OCI-M2 (cell line): ENCODE data around the gene GLT1D1.

Source experiments
- DNase-seq: peaks from one replicate; lab custom pipeline; 2025; ENCODE audit not compliant: unreplicated experiment; lab: John Stamatoyannopoulos, UW

The GLT1D1 gene

DNA sequence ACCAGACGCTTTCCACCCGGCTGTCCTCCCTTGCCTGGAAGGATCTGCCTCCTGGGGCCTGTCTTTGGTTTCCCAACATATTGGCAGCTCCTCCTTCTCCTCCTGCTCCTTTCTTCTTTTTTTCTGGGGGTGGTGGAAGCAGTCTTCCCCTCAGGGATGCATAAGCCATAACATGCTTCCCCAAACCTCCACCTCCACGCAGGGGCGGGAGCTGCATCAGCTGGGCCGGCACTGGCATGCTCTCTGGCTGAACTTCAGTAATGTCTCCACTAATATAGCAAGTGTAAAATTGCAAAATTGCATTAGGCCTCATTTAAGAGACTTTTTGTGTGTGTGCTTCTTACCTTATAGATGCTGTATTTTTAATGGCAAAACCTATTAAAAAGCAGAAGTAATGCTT lies 58.6 kb downstream of the GLT1D1 start:
- no peak for DNase-seq

DNA sequence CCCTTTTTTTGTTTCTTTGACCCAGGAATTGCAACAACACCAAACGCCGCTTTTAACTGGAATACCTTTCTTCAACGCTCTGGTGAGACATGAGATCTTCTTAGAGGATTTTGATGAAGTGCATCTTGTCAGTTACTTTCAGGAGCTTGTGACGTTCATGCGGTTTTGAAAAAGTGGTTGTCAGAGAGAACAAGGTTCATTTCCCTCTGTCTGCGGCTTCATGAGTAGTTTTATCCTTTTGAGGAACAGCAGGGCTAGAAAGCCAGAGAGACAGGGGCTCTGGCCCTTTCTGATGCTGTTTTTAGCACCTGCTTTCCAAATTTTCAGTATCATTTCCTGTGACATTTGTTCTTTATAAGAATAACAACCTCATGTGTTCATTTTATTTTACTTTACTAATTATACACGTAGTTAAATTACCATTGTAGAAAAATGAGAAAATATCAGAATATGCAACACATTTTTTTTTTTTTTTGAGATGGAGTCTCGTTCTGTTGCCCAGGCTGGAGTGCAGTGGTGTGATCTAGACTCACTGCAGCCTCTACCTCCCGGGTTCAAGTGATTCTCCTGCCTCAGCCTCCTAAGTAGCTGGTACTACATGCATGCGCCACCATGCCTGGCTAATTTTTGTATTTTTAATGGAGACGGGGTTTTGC lies 61.8 kb downstream of the GLT1D1 start:
- DNase-seq: no peak

DNA sequence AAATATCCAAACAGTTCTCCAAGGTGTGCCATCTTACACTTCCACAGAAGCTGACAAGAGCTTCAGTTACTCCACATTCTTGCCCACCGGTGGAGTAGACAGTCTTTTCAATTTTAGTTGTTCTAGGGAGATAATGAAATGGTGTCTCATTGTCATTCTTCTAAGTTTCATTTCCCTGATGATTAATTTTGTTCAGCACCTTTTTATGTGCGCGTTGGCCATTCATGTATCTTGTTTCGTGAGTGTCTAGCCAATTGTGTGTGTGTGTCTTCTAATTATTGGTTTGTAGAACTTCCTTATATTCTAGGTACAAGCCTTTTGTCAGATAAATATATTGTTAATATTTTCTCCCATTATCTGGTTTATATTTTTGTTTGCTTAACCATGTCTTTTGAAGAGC lies 63.1 kb downstream of the GLT1D1 start:
- no peak for DNase-seq

DNA sequence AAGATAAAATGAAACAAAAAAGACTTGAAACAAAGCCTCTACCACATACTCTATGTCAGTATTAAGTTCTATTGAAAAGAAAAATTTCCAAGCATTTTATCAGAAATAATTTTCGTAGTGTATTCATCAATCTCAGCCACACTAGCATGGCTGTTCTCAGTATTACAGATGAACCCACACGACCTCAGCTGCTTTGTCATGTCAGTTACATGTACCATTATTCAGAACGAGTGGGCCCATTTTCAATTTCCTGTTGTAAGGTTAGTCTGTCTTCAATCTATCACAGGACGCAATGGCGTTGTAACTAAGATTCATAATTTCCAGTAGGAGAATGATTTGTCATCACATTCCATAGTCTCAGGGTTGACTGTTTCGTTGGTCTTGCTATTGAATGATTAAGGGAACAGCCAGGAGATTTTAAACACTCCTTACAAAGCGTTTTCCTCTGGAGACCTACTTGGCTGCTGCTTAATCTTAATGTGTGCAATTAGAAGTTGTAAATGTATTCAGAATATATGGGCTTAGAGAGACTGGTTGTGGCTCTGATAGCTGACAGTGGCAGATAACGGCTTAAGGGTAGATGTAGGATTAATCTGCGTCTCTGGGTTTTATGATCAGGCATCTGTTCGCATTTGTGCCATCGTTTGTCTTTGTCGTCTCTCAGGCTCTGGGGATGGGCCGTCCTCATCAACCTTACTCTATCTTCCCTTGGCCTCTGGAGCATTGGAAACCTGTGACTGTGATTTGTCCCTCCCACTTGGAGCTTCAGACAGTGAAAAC lies 65.4 kb downstream of the GLT1D1 start:
- no peak for DNase-seq

DNA sequence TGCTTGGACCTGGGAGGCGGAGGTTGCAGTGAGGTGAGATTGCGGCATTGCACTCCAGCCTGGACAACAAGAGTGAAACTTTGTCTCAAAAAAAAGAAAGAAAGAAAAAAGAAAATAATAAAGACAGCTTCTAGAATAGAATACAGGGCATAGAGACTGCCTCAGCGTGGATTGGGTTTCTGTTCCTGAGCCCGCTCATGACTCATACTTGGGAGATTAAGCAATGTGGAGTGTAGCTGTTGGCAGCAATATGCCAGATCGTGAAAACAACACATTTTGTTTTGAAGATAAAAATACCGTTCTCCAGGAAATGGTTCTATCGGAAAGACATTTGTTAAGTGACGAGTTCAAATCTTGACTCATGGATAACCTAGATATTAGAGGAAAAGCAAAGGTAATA lies 67.2 kb downstream of the GLT1D1 start:
- DNase-seq: no peak

DNA sequence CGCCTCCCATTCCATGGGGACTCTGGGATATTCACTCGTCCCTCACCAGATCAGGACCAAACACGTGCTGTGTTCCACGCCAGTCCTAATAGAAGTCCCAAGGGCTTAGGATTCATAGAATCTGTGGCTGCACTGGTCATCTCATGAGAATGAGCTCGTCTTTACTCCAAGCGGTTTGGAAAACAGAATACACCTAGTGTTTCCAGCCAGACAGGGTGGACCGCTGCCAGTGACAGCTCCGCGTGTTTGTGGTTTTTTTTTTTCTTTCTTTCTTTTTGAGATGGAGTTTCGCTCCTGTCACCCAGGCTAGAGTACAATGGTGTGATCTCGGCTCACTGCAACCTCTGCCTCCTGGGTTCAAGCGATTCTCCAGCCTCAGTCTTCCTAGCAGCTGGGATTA lies 75.1 kb downstream of the GLT1D1 start:
- no peak for DNase-seq

DNA sequence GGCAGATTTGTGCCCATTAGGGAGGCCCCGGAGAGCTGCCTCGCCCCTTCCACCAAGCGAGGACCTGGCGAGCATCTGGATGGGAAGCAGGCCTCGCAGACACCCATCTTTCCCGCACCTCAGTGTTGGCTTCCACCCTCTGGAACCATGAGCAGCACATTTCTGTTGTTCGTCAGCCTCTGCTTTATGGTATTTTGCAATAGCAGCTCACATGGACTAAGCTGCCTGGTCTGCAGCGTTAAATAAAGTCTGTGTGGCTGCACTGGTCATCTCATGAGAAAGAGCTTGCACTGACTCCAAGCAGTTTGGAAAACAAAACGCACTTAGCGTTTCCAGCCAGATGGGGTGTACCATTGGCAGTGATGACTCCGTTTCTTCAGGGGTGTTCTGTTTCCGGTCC lies 75.8 kb downstream of the GLT1D1 start:
- no peak for DNase-seq

DNA sequence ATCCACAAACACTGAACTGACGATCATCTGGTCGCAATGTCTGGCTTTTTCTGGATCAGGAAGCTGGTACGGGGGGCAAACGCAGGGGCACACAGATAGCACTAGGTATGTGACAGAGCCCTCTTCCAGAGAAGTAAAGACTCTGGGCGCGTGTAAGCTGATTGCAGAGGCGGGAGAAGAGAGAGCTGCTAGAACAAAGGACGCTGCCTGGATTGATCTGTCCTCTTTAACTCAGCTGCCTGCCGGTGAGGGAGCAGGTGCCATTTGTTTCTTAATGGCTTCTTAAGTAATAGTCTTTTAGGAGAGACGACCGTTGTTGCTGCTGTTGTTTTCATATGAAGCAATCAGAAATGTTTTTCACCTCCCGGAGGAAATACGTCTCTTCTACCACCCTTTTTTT lies 77.3 kb downstream of the GLT1D1 start:
- DNase-seq: no peak

DNA sequence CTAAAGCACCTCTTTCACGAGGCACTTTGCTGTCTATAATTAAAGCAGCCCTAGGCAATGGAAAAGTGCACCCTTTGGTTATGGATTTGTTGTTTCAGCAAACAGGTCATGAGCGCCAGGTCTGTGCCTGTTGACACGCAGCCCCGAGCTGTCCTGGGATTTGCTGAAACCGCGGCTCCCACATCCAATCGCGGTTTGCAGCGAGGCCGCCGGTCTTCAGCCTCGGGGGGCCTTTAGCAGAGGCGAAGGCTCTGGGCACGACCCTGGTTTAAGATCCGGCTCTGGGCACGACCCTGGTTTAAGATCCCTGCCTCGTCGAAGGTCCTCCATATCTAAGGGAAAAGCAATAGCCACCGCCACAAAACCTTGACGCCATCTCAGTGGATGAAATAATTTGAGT lies 79.2 kb downstream of the GLT1D1 start:
- DNase-seq: no peak

DNA sequence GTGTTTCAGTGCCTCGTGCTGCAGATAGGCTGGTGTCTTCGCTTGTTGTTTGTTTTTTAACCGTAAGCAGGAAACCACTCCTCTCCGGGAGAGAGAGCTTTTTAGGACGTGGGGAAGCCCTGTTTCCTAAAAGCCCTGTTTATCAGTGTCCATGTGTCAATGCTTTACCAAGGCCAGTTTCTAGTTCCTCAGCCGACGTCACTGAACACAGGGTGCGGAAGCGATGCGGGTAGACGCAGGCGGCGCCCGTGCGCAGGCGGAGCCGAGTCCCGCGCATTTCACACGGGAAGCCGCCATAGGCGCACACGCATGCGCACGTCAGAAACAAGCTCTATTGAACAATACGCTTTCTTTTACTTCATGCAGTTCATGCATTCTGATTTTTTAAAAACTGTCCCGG lies 79.8 kb downstream of the GLT1D1 start:
- DNase-seq: no peak

DNA sequence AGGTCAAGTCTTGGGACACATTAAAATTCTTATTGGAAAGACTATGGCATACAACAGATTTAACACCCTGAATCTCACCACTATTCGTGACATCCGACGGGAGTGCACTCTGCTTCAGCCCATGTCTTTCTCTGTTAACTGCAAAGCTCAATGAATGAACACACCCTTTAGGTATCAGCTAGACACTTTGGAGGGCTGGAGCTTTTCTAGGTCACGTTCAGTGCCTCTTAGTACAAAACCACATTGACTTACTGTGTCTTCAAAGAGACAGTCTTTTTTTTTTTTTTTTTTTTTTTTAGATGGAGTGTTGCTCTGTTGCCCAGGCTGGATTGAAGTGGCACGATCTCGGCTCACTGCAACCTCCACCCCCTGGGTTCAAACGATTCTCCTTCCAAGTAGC lies 80.6 kb downstream of the GLT1D1 start:
- no peak for DNase-seq

DNA sequence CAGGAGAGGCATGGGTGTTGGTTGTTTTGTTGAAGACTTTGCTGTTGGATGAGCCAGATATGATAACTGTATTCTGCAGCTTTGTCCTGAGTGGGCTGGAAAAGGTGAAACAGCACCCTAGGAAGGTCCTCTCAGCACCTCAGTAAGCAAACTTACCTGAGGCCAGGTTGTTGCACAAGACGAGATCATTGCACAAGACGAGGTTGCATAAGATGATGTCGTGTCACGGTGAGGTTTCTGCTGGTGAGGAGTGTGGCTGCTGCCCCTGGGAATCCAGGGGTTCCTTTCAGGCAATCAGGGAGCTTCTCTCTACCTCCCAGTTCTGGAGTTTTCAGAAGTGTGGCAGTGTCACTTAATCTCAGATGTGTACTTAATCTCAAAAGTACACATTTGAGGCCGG lies 85.6 kb downstream of the GLT1D1 start:
- no peak for DNase-seq

DNA sequence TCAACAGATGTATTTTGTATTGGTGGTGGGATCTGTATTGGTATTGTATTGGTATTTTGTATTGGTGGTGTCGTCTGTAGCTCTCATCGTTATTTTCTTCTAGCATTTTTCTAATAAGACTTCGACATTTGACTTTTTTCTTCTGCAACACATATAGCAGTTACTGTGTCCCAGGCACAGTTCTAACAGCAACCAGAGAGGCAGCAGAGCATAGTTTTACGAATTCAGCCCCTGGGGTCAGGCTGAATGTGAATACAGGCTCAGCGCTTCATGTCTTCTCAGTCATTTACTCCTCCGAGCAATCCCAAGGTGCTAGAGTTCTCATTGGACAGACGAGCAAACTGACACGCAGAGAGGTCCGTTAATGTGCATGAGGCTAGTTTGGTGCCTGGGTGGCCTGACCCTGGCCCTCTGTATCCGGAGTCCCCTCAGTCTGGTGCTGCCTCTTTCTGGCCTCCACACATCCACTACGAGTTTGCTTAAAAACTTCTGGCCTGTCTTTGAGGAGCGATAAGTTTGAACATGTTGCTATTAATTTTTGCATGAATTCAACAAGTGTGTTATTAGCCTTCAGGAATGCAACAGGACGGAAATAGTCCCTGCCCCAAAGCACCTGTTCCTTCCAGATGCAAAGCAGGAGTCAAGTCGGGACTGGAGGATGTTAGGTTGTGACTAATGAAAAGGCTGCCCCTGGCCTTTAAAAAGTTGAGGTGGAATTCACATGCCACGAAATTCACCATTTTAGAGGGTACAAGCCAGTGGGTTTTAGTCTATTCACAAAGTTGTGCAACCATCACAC lies 87.0 kb downstream of the GLT1D1 start:
- no peak for DNase-seq

DNA sequence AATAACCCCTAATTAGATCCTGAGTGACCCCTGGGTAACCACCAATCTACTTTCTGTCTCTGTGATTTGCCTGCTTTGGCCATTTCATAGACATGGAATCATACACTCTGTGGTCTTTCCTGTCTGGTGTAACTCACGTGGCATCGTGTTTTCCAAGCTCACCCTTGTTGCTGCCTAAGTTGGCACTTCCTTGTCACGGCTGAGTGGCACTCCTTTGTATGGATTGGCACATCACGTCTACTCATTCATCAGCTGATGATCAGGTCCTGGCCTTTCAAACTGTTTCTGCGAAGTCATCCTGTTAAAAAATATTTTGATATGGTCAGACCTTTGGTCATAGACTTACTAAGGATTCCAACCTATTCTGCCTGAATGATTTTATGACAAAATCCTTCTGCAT lies 87.7 kb downstream of the GLT1D1 start:
- no peak for DNase-seq

DNA sequence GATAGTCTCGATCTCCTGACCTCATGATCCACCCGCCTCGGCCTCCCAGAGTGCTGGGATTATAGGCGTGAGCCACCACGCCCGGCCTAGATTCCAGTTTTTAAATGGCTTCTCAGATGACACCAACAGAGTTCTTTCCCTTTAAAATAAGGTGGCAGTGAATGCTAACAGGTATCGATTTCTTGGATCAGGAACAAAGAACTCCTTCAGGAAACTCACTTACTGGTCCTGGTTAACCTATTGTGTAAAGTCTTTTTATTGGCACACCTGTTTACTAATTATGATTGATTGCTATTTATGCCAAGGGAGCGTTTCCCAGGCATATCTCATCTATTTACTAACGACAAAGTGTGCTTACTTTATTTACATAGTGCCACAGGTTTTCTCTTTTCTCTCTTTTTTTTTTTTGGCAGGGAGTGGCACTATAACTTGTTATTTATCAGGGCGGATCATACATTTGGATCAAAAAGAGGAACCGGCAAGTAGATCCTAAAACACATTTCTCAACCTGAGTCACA lies 89.7 kb downstream of the GLT1D1 start:
- no peak for DNase-seq

DNA sequence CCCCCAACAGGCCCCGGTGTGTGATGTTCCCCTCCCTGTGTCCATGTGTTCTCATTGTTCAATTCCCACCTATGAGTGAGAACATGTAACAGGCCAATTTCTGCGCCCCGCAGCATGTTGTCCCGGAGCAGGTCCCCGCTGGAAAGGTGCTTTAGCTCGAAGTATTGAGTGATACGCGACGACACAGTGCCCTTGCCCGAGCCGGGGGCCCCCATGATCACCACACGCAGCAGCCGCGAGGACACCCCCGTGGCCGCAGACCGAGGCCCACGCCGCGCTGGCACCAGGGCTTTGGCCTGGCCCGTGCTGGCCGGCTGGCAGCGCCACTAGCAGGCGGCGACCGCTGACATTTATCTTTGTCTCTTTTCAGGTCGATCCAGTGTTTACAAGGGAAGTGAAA lies 91.7 kb downstream of the GLT1D1 start:
- no peak for DNase-seq

DNA sequence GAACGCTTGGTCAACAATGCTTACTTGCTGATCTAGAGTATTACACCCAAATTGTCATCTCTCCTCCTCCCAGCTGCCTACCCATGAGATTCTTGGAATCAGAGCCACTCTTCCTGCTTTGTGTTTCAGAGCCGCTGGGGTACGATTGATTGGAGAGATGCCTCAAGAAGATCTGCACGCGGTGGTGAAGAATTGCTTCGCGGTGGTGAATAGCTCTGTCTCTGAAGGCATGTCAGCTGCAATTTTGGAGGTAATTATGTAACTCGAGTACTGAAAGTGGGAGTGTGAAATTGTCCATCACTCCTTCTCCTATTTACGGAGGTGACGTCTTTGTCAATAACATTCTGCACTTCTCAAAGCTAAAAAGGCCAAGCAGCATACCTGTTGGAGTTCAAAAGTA lies 93.9 kb downstream of the GLT1D1 start:
- no peak for DNase-seq

DNA sequence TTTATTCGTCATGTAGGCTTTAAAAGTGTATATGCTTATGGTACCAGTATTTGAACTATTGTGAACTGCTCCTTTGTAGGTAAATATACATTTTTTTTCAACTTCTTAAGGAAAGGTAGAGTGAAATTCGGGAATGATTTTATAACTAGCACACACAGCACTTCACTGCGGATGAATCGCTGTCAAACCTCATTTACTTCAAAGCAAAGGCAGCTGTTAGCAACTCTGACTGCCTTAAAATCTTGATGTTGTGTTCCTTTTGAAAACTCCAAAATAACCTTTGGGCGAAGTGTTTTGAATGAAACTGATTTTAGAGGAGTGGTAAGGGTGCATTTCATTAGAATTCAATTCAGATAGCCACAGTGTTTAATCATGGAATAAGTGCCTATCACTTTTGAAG lies 95.8 kb downstream of the GLT1D1 start:
- no peak for DNase-seq

DNA sequence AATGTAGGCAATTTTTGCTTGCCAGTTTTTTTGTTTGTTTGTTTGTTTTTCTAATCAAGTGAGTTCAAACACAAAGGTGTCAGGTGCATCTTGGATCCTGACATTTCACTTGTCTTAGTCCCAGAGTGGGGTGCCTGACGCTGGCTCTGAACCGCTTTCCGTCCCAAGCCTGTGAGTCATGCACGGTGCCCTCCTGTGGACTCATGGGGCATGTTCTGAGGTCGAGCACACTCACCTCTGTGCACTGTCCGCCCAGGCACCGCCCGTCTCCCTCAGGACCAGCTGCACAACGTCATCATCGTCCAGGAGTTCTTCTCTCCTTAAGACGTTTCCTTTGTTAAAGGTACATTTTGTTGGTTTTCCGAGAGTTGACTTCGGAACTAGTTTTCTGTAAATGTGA lies 98.2 kb downstream of the GLT1D1 start:
- no peak for DNase-seq

DNA sequence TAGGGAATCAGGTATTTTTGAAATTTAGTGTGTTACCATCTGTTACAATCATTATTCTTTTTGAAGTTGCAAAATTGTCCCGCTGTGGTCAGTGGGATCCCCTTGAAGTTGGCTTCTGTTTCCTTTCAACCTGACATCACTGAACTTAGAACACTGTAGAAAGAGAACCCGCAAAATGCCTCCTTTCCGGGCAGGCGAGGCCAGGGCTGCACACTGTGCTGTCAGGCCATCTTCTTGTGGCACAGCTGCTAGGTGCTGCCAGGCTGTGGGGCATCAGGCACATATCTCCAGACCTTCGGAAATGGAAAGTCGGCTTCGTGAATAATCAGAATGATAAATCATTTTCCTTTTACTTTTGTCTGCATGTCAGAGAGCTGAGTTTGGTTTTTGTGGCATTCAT lies 103.5 kb downstream of the GLT1D1 start:
- no peak for DNase-seq

DNA sequence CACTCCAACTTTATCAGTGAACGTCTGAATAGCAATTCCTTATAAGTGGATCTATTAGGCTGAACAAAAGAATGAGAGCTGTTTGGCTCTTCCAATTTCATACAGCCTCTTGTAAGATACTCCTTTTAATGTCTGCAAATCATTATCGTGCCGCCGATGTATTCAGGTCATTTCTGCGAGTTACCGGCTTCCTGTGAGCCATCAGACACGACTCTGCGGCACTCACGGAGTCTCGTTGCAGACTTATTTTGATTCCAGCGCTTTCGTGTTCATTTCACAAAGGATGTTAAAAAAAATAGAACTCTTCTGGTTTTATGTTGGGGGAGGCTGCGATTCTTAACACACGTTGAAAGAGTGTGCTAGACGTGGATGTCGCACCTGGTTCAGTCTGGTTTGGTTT lies 106.6 kb downstream of the GLT1D1 start:
- DNase-seq: no peak

DNA sequence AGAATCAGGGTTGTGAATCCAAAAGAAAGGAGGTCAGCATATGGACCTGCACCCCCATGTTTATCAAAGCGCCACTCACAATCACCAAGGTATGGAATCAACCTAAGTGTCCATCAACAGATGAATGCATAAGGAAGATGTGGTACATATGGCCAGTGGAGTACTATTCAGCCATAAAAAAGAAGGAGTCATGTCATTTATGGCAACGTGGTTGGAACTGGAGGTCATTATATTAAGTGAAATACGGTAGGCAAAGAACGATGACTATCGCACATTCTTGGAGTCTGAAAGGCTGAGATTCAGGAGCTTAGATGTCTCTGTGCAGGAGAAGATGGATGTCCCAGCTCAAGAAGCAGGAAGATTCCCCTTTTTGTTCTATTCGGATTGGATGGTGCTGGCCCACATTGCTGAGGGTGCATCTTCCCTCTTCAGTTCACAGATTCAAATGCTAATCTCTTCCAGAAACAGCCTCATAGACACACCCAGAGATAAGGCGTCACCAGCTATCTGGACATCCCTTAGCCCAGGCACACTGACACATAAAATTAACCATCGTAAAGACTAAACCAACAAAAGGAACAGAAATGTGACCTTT lies 108.1 kb downstream of the GLT1D1 start:
- no peak for DNase-seq
